ENCODE results near the gene MACROD2.

DNA sequence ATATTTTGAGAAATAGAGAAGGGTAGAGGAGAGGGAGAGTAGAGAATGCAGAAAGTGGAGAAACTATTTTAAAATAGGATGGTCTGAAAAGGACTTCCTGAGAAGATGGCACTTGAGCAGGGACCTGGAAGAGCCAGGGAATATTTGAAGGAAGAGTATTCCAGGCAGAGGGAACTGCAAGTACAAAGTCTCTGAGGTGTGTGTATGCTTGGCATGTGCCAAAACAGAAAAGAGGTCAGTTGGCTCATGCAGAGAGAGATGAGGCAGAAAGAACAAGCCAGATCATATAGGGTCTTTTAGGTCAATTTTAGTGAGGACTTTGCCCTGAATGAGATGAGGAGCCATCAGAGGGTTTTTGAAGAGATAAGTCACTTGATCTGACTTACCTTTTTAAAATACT is 196.2 kb downstream of the MACROD2 start:
- TF ChIP-seq, protein P1, sequence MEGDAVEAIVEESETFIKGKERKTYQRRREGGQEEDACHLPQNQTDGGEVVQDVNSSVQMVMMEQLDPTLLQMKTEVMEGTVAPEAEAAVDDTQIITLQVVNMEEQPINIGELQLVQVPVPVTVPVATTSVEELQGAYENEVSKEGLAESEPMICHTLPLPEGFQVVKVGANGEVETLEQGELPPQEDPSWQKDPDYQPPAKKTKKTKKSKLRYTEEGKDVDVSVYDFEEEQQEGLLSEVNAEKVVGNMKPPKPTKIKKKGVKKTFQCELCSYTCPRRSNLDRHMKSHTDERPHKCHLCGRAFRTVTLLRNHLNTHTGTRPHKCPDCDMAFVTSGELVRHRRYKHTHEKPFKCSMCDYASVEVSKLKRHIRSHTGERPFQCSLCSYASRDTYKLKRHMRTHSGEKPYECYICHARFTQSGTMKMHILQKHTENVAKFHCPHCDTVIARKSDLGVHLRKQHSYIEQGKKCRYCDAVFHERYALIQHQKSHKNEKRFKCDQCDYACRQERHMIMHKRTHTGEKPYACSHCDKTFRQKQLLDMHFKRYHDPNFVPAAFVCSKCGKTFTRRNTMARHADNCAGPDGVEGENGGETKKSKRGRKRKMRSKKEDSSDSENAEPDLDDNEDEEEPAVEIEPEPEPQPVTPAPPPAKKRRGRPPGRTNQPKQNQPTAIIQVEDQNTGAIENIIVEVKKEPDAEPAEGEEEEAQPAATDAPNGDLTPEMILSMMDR (conservative IDR thresholded peaks at IDR 0.05 in 1 of 2, IDR thresholded peaks at IDR 0.05 in 1 of 2; ENCODE audit: extremely low read depth in 1 of 2, insufficient read depth in 1 of 2, low read depth in 1 of 2, low read length in 2 of 2), result no peak
- TF ChIP-seq EZH2 (IDR thresholded peaks at IDR 0.05; ENCODE audit: borderline replicate concordance, low read length), result no peak

Data from mammary epithelial cell (primary cell).